ENCODE data around the gene LCE2A. TPM values are rescaled to one million over a fixed set of nuclear protein-coding genes. Genes with fewer than 3 reads are reported as not detected.

Gene LCE2A
- total RNA-seq, 1 donor from 2014 or later: not detected

DNA sequence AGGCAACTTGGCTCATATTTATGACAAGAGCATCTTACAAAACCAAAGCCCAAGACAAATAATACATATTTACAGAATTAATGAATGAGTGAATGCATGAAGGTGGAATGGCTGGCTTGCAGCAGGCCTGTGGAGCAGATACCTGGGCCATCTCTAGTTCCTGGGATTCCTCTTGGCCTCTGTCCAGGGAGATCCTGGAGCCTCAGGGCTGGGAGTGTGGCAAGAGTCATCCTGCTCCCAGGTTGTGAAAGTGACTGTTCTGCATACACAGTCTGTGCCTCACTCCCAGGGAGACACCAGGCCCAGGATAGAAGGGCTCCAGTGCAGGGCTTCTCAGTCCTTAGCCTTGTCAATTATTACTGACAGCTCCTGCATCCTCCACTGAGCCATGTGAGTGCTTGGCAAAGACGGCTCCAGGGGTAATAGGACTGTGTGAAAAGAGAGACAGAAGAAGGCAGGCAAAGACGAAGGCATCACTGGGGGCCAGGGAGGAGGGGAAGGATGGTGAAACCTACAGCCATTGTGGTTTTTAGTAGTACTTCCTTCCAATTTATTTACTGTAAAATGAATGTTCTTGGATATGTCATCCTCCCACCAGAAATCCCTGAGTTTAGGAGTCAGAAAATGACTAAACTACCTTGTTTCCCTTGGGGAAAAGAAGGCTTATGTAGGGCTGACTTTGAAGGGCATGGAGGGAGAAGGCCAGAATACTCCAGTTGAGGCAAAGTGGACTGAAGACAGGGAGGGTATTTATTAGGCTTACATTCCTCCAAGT is 45.4 kb downstream of the LCE2A start:
- Mint-ChIP-seq H3K36me3 (ENCODE audit: low read depth, unreplicated experiment) (no peaks in the 10 kb centered on the region), H3K4me1 (ENCODE audit: low read depth, unreplicated experiment) (peaks cover 2% of the 10 kb centered on the region)

DNA sequence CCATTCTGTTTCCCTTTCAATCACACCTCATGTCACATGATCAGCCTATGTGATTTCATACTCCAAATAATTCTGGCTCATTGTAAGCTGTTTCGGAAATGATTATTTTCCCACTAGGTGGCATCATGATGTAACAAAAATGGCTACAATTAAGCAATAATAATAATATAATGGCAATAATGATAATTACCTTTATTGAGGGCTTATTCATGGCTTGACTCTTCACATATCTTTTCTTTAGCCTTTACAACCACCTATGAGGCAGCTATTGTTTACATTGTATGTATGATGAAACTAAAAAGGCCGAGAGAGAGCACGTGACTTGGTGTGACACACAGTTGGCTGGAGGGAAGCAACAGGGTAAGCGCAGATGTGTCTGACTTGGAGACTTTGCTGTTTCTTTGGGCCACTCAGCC is 47.2 kb downstream of the LCE2A start:
- H2AFZ ChIP-seq (ENCODE audit: low read depth, low read length): no peak overlapping the region

More for the DNA sequence above, 45.4 kb downstream of the LCE2A start:
- H3K4me2 ChIP-seq (ENCODE audit: low read length): no peak overlapping the region
- H2AFZ ChIP-seq (ENCODE audit: low read depth, low read length): no peak overlapping the region
- H3K27ac Mint-ChIP-seq (ENCODE audit: unreplicated experiment): no peak overlapping the region
- H3K4me1 ChIP-seq (ENCODE audit: insufficient read depth, low read length): no peaks in the 10 kb centered on the region
- no peaks in the 10 kb centered on the region for H3K36me3 ChIP-seq (ENCODE audit: insufficient read depth, low read length)
- no peak overlapping the region for H3K4me3 ChIP-seq (ENCODE audit: insufficient read depth, low read depth, low read length)
- H3K27me3 ChIP-seq (ENCODE audit: insufficient read depth, low read length): no peaks in the 10 kb centered on the region
- FAIRE-seq (no peak), DNase-seq (ENCODE audit: low read depth) (no peak)
- no peaks in the 10 kb centered on the region for H4K20me1 ChIP-seq (ENCODE audit: insufficient read depth, low read length)
- no peaks in the 10 kb centered on the region for H3K9me3 Mint-ChIP-seq (ENCODE audit: unreplicated experiment)
- H3K27me3 Mint-ChIP-seq (ENCODE audit: low read depth, unreplicated experiment): peaks cover 7% of the 10 kb centered on the region
- no peaks in the 10 kb centered on the region for H3K79me2 ChIP-seq (ENCODE audit: insufficient read depth, low read length)
- H3K27ac ChIP-seq (ENCODE audit: low read depth, low read length): no peak overlapping the region
- no peak for TF ChIP-seq EZH2 (IDR thresholded peaks at IDR 0.05; ENCODE audit: insufficient read depth, low read length)
- TF ChIP-seq, protein P1, sequence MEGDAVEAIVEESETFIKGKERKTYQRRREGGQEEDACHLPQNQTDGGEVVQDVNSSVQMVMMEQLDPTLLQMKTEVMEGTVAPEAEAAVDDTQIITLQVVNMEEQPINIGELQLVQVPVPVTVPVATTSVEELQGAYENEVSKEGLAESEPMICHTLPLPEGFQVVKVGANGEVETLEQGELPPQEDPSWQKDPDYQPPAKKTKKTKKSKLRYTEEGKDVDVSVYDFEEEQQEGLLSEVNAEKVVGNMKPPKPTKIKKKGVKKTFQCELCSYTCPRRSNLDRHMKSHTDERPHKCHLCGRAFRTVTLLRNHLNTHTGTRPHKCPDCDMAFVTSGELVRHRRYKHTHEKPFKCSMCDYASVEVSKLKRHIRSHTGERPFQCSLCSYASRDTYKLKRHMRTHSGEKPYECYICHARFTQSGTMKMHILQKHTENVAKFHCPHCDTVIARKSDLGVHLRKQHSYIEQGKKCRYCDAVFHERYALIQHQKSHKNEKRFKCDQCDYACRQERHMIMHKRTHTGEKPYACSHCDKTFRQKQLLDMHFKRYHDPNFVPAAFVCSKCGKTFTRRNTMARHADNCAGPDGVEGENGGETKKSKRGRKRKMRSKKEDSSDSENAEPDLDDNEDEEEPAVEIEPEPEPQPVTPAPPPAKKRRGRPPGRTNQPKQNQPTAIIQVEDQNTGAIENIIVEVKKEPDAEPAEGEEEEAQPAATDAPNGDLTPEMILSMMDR (IDR thresholded peaks at IDR 0.05; ENCODE audit: insufficient read depth, low read depth, low read length): no peak
- H3K4me3 Mint-ChIP-seq (ENCODE audit: unreplicated experiment): no peak overlapping the region
- no peaks in the 10 kb centered on the region for H3K9me3 ChIP-seq (ENCODE audit: insufficient read depth, low read depth, low read length)
- no peak overlapping the region for H3K9ac ChIP-seq (ENCODE audit: low read length)

More for the DNA sequence above, 47.2 kb downstream of the LCE2A start:
- Histone ChIP-seq H3K79me2 (ENCODE audit: insufficient read depth, low read length) (no peaks in the 10 kb centered on the region), H3K36me3 (ENCODE audit: insufficient read depth, low read length) (no peaks in the 10 kb centered on the region), H3K4me2 (ENCODE audit: low read length) (no peak overlapping the region), H4K20me1 (ENCODE audit: insufficient read depth, low read length) (no peaks in the 10 kb centered on the region), H3K9ac (ENCODE audit: low read length) (no peak overlapping the region), H3K4me3 (ENCODE audit: insufficient read depth, low read depth, low read length) (no peak overlapping the region), H3K27me3 (ENCODE audit: insufficient read depth, low read length) (no peaks in the 10 kb centered on the region), H3K9me3 (ENCODE audit: insufficient read depth, low read depth, low read length) (no peaks in the 10 kb centered on the region), H3K27ac (ENCODE audit: low read depth, low read length) (no peak overlapping the region), H3K4me1 (ENCODE audit: insufficient read depth, low read length) (no peaks in the 10 kb centered on the region)
- Mint-ChIP-seq H3K4me1 (ENCODE audit: low read depth, unreplicated experiment) (peaks cover 2% of the 10 kb centered on the region), H3K27me3 (ENCODE audit: low read depth, unreplicated experiment) (peaks cover 7% of the 10 kb centered on the region), H3K9me3 (ENCODE audit: unreplicated experiment) (no peaks in the 10 kb centered on the region), H3K4me3 (ENCODE audit: unreplicated experiment) (no peak overlapping the region), H3K36me3 (ENCODE audit: low read depth, unreplicated experiment) (no peaks in the 10 kb centered on the region), H3K27ac (ENCODE audit: unreplicated experiment) (no peak overlapping the region)
- TF ChIP-seq EZH2 (IDR thresholded peaks at IDR 0.05; ENCODE audit: insufficient read depth, low read length): no peak
- TF ChIP-seq, protein P1 (IDR thresholded peaks at IDR 0.05; ENCODE audit: insufficient read depth, low read depth, low read length): no peak
- no peak for FAIRE-seq
- peak; percentile 24 for DNase-seq (ENCODE audit: low read depth)
